ENCODE data around the gene JUP. TPM values are rescaled to one million over a fixed set of nuclear protein-coding genes. Genes with fewer than 3 reads are reported as not detected.

Gene JUP
- polyA plus RNA-seq (2013, experiment 1 of 2), result 146 TPM
- 140 TPM for polyA plus RNA-seq (2013, experiment 2 of 2)

DNA sequence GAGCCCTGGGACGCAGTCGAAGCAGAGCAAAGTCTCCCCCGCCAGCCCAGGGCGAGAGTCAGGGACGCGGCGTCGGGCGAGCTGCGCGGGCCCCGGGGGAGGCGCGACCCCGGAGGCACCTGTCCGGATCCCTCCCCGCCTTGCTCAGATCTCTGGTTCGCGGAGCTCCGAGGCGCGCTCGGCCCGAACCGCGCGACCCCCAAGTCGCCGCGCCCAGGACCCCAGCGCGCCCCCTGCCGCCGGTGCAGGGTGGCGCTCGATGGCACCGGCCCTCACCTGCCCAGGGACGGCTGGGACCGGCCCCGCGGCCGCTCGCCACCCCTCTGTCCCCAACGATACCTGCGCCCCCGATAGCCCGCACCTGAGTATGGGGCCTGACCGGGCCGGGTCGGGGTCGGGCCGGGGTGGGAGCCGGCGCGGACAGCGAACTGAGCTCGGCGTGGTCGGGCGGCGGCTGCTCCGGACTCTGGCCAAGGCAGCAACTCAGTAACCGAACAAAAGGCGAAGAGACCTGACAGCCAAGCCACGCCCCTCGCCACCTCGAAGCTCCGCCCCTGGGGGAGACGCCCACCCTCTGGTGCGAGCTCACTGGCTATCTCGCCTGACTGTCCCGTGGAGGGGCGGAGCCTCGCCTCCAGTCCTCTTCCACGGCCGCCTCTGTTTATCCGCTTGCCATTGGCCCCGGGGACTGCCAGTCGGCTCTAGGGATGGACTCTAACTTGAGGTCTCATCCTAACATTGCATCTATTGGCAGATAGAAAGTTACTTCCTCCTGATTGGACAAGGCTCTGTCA is at the start of gene JUP:
Gene JUP, minus strand, starts transcription at position 485 of the 794 bp plus-strand sequence. CDS start 14,857 bp downstream, outside the sequence.
- Histone ChIP-seq H4K91ac (ENCODE audit: low read length) (peak within 1 kb of the TSS; percentile 79), H3K9ac (ENCODE audit: low read length) (peak within 1 kb of the TSS; percentile 36), H2BK5ac (ENCODE audit: low read depth, low read length, poor library complexity, severe bottlenecking) (peak within 1 kb of the TSS; percentile 89), H3K27me3 (ENCODE audit: control insufficient read depth in 1 of 2, insufficient read depth in 1 of 2, low read length in 2 of 2) (peaks cover 0 to 39% of the 10 kb centered on the region in 2 experiments), H4K8ac (ENCODE audit: low read length) (peak within 1 kb of the TSS; percentile 79), H3K79me1 (replicated peaks; ENCODE audit: low read length, poor library complexity, severe bottlenecking) (no peaks in the 10 kb centered on the region), H3K4me2 (ENCODE audit: low read length, poor library complexity, severe bottlenecking) (peak within 1 kb of the TSS; percentile 87), H3K27ac (ENCODE audit: low read length, poor library complexity, severe bottlenecking) (peak within 1 kb of the TSS; percentile 88), H2BK15ac (ENCODE audit: low read depth, poor library complexity, severe bottlenecking) (peak within 1 kb of the TSS; percentile 91), H3K36me3 (ENCODE audit: control insufficient read depth in 1 of 2, insufficient read depth in 2 of 2, low read depth in 1 of 2, low read length in 2 of 2) (peaks cover 0 to 21% of the 10 kb centered on the region in 2 experiments), H3K14ac (ENCODE audit: low read length in 2 of 2) (peak within 1 kb of the TSS in 1 of 2 experiments; percentile 95), H2AFZ (ENCODE audit: low read depth, low read length) (no peak within 1 kb of the TSS), H3K4me1 (ENCODE audit: control insufficient read depth, insufficient read depth, low read depth, low read length) (peaks cover 20% of the 10 kb centered on the region), H3K18ac (ENCODE audit: low read depth in 1 of 2, low read length in 2 of 2) (peak within 1 kb of the TSS; percentile 78 to 96), H3K23ac (ENCODE audit: low read length in 2 of 2) (peak within 1 kb of the TSS in 1 of 2 experiments; percentile 81), H2BK12ac (ENCODE audit: low read length in 2 of 2) (peak within 1 kb of the TSS in 1 of 2 experiments; percentile 75), H3K4ac (ENCODE audit: low read depth in 1 of 2, low read length in 2 of 2) (peak within 1 kb of the TSS; percentile 61 to 98), H3K4me3 (ENCODE audit: insufficient read depth in 1 of 2, low read depth in 1 of 2, low read length in 2 of 2) (peak within 1 kb of the TSS; percentile 71 to 96), H2BK120ac (ENCODE audit: low read depth, low read length) (peak within 1 kb of the TSS; percentile 64), H3K9me3 (ENCODE audit: control insufficient read depth, low read length) (no peaks in the 10 kb centered on the region), H2AK5ac (ENCODE audit: low read length, severe bottlenecking) (peak within 1 kb of the TSS; percentile 94)
- WGBS, result under 1% methylated on average over 77 of the region's 79 CpGs
- peak; percentile 100 for DNase-seq

DNA sequence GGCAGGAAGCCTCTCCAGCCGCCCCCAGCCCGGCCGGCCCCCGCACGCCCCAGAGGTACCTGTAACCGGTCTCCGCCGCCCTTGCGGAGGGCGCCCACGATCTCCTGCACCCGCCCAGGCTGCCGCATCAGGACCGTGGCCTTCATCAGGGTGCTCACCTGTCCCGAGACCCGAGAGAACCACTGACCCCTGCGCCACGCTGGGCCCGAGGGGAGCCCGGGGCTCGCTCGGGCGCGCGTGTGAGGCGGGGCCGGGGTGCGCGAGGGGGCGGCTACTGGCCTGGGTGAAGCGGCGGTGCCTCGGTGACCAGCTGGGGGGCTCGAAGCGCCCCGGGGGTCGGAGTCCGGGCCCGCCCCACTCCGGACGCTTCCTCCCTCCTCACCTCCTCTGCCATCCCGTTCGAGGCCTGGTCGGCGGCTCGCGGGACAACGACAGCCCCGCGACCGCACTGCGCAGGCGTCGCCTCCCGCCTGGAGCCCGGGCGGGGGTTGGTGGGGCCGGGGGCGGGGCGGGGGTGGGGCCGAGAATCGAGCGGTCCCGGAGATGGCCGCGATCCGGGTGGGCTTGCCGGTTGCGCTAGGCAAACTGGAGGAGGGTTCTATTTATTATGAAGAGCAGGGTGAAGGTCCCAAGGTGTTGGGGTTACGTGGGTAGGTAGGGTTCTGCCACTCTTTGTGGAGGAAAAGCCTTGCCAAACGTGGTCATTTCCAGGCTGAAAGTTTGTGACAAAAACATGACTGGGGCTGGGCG is 49.5 kb upstream of the JUP start, which contains the start of gene NT5C3B:
Gene NT5C3B, minus strand, starts transcription at position 433 of the 750 bp plus-strand sequence. Its CDS starts 39 bp downstream, at position 394.
- Histone ChIP-seq H3K4ac (ENCODE audit: low read depth in 1 of 2, low read length in 2 of 2) (peak within 1 kb of the TSS; percentile 15 to 60), H3K4me2 (ENCODE audit: low read length, poor library complexity, severe bottlenecking) (peak within 1 kb of the TSS; percentile 75), H3K27me3 (ENCODE audit: control insufficient read depth in 1 of 2, insufficient read depth in 1 of 2, low read length in 2 of 2) (no peaks in the 10 kb centered on the region), H2AK5ac (ENCODE audit: low read length, severe bottlenecking) (peak within 1 kb of the TSS; percentile 27), H4K8ac (ENCODE audit: low read length) (peak within 1 kb of the TSS; percentile 66), H4K91ac (ENCODE audit: low read length) (no peak within 1 kb of the TSS), H2AFZ (ENCODE audit: low read depth, low read length) (peak within 1 kb of the TSS; percentile 72), H2BK12ac (ENCODE audit: low read length in 2 of 2) (peak within 1 kb of the TSS in 1 of 2 experiments; percentile 17), H3K79me1 (replicated peaks; ENCODE audit: low read length, poor library complexity, severe bottlenecking) (peaks cover 10% of the 10 kb centered on the region), H3K27ac (ENCODE audit: low read length, poor library complexity, severe bottlenecking) (no peak within 1 kb of the TSS), H3K14ac (ENCODE audit: low read length in 2 of 2) (peak within 1 kb of the TSS in 1 of 2 experiments; percentile 53), H2BK120ac (ENCODE audit: low read depth, low read length) (peak within 1 kb of the TSS; percentile 35), H3K9me3 (ENCODE audit: control insufficient read depth, low read length) (no peaks in the 10 kb centered on the region), H3K18ac (ENCODE audit: low read depth in 1 of 2, low read length in 2 of 2) (peak within 1 kb of the TSS; percentile 18 to 31), H2BK15ac (ENCODE audit: low read depth, poor library complexity, severe bottlenecking) (no peak within 1 kb of the TSS), H2BK5ac (ENCODE audit: low read depth, low read length, poor library complexity, severe bottlenecking) (no peak within 1 kb of the TSS), H3K9ac (ENCODE audit: low read length) (peak within 1 kb of the TSS; percentile 88), H3K4me3 (ENCODE audit: insufficient read depth in 1 of 2, low read depth in 1 of 2, low read length in 2 of 2) (peak within 1 kb of the TSS; percentile 87 to 88), H3K36me3 (ENCODE audit: control insufficient read depth in 1 of 2, insufficient read depth in 2 of 2, low read depth in 1 of 2, low read length in 2 of 2) (peaks cover 11 to 31% of the 10 kb centered on the region in 2 experiments), H3K4me1 (ENCODE audit: control insufficient read depth, insufficient read depth, low read depth, low read length) (peaks cover 6% of the 10 kb centered on the region), H3K23ac (ENCODE audit: low read length in 2 of 2) (peak within 1 kb of the TSS in 1 of 2 experiments; percentile 70)
- WGBS, result 9% methylated on average over 57 of the region's 72 CpGs
- DNase-seq, result peak; percentile 41

DNA sequence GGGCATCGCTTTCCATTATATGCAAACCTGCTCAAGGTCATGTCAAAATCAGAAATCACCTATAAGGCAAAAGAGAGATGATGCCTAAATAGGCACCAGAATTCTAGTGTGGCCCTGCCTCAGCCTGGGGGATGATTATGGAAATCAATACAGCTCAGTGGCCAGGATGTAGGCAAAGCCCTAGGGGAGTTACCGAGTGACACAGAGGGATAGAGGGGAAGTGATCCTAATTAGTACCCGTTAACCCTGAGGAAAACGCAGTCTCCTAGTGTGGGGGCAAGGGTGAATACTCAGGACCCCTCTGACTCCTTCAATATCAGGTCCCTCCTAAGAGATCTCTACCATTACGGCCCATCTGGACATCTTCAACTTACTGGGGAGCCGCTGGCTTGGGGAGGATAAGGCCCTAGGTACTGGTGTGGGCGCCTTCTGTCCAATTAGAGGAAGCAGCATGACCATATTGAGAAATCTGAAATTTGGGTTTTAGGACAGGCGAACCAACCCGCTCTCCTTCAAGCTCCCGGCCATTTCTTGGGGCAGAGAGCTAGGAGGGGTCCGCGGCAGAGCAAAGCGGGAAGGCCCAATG is 48.8 kb upstream of the JUP start:
- H2BK12ac ChIP-seq (ENCODE audit: low read length in 2 of 2), result no peak overlapping the region
- peak overlapping the region; percentile 87 to 88 for H3K4me3 ChIP-seq (ENCODE audit: insufficient read depth in 1 of 2, low read depth in 1 of 2, low read length in 2 of 2)
- DNase-seq, result no peak
- peaks cover 10% of the 10 kb centered on the region for H3K79me1 ChIP-seq (replicated peaks; ENCODE audit: low read length, poor library complexity, severe bottlenecking)
- no peak overlapping the region for H2BK5ac ChIP-seq (ENCODE audit: low read depth, low read length, poor library complexity, severe bottlenecking)
- no peak overlapping the region for H3K14ac ChIP-seq (ENCODE audit: low read length in 2 of 2)
- H2BK120ac ChIP-seq (ENCODE audit: low read depth, low read length), result peak overlapping the region; percentile 35
- H4K8ac ChIP-seq (ENCODE audit: low read length), result peak overlapping the region; percentile 65
- peak overlapping the region; percentile 48 for H2AFZ ChIP-seq (ENCODE audit: low read depth, low read length)
- peak overlapping the region; percentile 88 for H3K9ac ChIP-seq (ENCODE audit: low read length)
- H3K4ac ChIP-seq (ENCODE audit: low read depth in 1 of 2, low read length in 2 of 2), result peak overlapping the region in 1 of 2 experiments; percentile 60
- H2BK15ac ChIP-seq (ENCODE audit: low read depth, poor library complexity, severe bottlenecking), result no peak overlapping the region
- peak overlapping the region; percentile 75 for H3K4me2 ChIP-seq (ENCODE audit: low read length, poor library complexity, severe bottlenecking)
- H3K36me3 ChIP-seq (ENCODE audit: control insufficient read depth in 1 of 2, insufficient read depth in 2 of 2, low read depth in 1 of 2, low read length in 2 of 2), result peaks cover 11 to 37% of the 10 kb centered on the region in 2 experiments
- no peaks in the 10 kb centered on the region for H3K27me3 ChIP-seq (ENCODE audit: control insufficient read depth in 1 of 2, insufficient read depth in 1 of 2, low read length in 2 of 2)
- no peak overlapping the region for H2AK5ac ChIP-seq (ENCODE audit: low read length, severe bottlenecking)
- no peak overlapping the region for H4K91ac ChIP-seq (ENCODE audit: low read length)
- H3K4me1 ChIP-seq (ENCODE audit: control insufficient read depth, insufficient read depth, low read depth, low read length), result peaks cover 6% of the 10 kb centered on the region
- no peaks in the 10 kb centered on the region for H3K9me3 ChIP-seq (ENCODE audit: control insufficient read depth, low read length)
- H3K27ac ChIP-seq (ENCODE audit: low read length, poor library complexity, severe bottlenecking), result no peak overlapping the region
- peak overlapping the region in 1 of 2 experiments; percentile 31 for H3K18ac ChIP-seq (ENCODE audit: low read depth in 1 of 2, low read length in 2 of 2)
- H3K23ac ChIP-seq (ENCODE audit: low read length in 2 of 2), result peak overlapping the region in 1 of 2 experiments; percentile 70
- WGBS, result 34% methylated on average over 11 of the region's 13 CpGs
